ENCODE data around the gene KRTAP6-3. TPM values are rescaled to one million over a fixed set of nuclear protein-coding genes. Genes with fewer than 3 reads are reported as not detected.

Gene KRTAP6-3
- polyA plus RNA-seq, 2 of the 4 experiments (the other 2 are of a cell fraction) = not detected

- Histone ChIP-seq H3K4me1 (no peaks in the 10 kb centered on the region), H3K4me2 (no peak overlapping the region), H3K9me3 (no peaks in the 10 kb centered on the region), H3K27ac (no peak overlapping the region), H3K4me3 (no peak overlapping the region)
- 3% methylated on average over 4 of the region's 4 CpGs for WGBS (ENCODE audit: missing lambda C conversion rate)
- FAIRE-seq = no peak
- no peak for DNase-seq (ENCODE audit: low read depth in 1 of 2, low spot score in 1 of 2)
- POLR2A ChIA-PET = no interaction called here
- CTCF ChIA-PET = no interaction called here
- TF ChIP-seq NR3C1 (IDR thresholded peaks at IDR 0.05) = no peak
- no peak for TF ChIP-seq HEYL (CRISPR knock-in tag; IDR thresholded peaks at IDR 0.05)
- TF ChIP-seq NPAS2 (CRISPR knock-in tag; IDR thresholded peaks at IDR 0.05; ENCODE audit: borderline replicate concordance) = no peak
- TF ChIP-seq RNF2 (IDR thresholded peaks at IDR 0.05; ENCODE audit: borderline replicate concordance, low read depth) = no peak
- no peak for TF ChIP-seq HOXB5 (CRISPR knock-in tag; IDR thresholded peaks at IDR 0.05)
- no peak for TF ChIP-seq GATA3 (IDR thresholded peaks at IDR 0.05; ENCODE audit: borderline replicate concordance)
- TF ChIP-seq NFE2L2 (conservative IDR thresholded peaks at IDR 0.05; ENCODE audit: low read length) = no peak
- TF ChIP-seq ZNF302 (CRISPR knock-in tag; IDR thresholded peaks at IDR 0.05) = no peak
- no peak for TF ChIP-seq MAX (IDR thresholded peaks at IDR 0.05)
- no peak for TF ChIP-seq KDM5A (IDR thresholded peaks at IDR 0.05)
- no peak for TF ChIP-seq JUNB (IDR thresholded peaks at IDR 0.05)
- TF ChIP-seq BHLHE40 (IDR thresholded peaks at IDR 0.05; ENCODE audit: low read depth, low read length) = no peak
- TF ChIP-seq REST (IDR thresholded peaks at IDR 0.05) = no peak
- no peak for ATAC-seq
These were observed 35.9 kb downstream of the KRTAP6-3 start for GRCh38 chr21:30628109-30628508.

- CTCF ChIA-PET = no interaction called here
- Histone ChIP-seq H3K27ac (no peak overlapping the region), H3K4me3 (no peak overlapping the region), H3K4me2 (no peak overlapping the region), H3K9me3 (no peaks in the 10 kb centered on the region), H3K4me1 (no peaks in the 10 kb centered on the region)
- POLR2A ChIA-PET = no interaction called here
- TF ChIP-seq ZC3H11A (IDR thresholded peaks at IDR 0.05) (no peak), EHF (CRISPR knock-in tag; IDR thresholded peaks at IDR 0.05) (no peak), MAFK (IDR thresholded peaks at IDR 0.05; ENCODE audit: partially characterized antibody) (no peak), SMC3 (IDR thresholded peaks at IDR 0.05) (no peak), TFCP2L1 (CRISPR knock-in tag; IDR thresholded peaks at IDR 0.05) (no peak), EHMT2 (IDR thresholded peaks at IDR 0.05; ENCODE audit: low read depth) (no peak), KDM5A (IDR thresholded peaks at IDR 0.05) (no peak), HEYL (CRISPR knock-in tag; IDR thresholded peaks at IDR 0.05) (no peak), ELK1 (IDR thresholded peaks at IDR 0.05; ENCODE audit: low read depth, low read length) (no peak)
- no peak for ATAC-seq
- no peak for DNase-seq (ENCODE audit: low read depth in 1 of 2, low spot score in 1 of 2)
- FAIRE-seq = no peak
- WGBS (ENCODE audit: missing lambda C conversion rate) = 0% methylated on average over 1 of the region's 1 CpG
These were observed 37.0 kb downstream of the KRTAP6-3 start for GRCh38 chr21:30629200-30629599.

GRCh38 chr21:30634906-30635305, 42.7 kb downstream of the KRTAP6-3 start, which contains the start of gene KRTAP20-2:
Gene KRTAP20-2, plus strand, starts transcription at chr21:30635206. Its CDS starts 58 bp downstream, at chr21:30635264.
- CTCF ChIA-PET = no interaction called here
- H3K9me3 ChIP-seq = no peaks in the 10 kb centered on the region
- POLR2A ChIA-PET = no interaction called here
- no peak within 1 kb of the TSS for H3K27ac ChIP-seq
- ATAC-seq = no peak
- no CpG with 5 or more reads among the region's 1 CpG for WGBS (ENCODE audit: missing lambda C conversion rate)
- no peak for DNase-seq (ENCODE audit: low read depth in 1 of 2, low spot score in 1 of 2)
- H3K4me2 ChIP-seq = no peak within 1 kb of the TSS
- FAIRE-seq = no peak
- H3K4me3 ChIP-seq = no peak within 1 kb of the TSS
- no peaks in the 10 kb centered on the region for H3K4me1 ChIP-seq
- TF ChIP-seq HMGXB4 (CRISPR knock-in tag; IDR thresholded peaks at IDR 0.05; ENCODE audit: borderline replicate concordance) = no peak
- TF ChIP-seq RNF2 (IDR thresholded peaks at IDR 0.05; ENCODE audit: borderline replicate concordance, low read depth) = no peak
- no peak for TF ChIP-seq MYC (IDR thresholded peaks at IDR 0.05; ENCODE audit: borderline replicate concordance, low read length)
- TF ChIP-seq MAZ (IDR thresholded peaks at IDR 0.05; ENCODE audit: borderline replicate concordance, low read depth, low read length) = no peak
- TF ChIP-seq ESRRA (IDR thresholded peaks at IDR 0.05; ENCODE audit: borderline replicate concordance, low read length) = no peak
- TF ChIP-seq JUN (IDR thresholded peaks at IDR 0.05) = no peak
- no peak for TF ChIP-seq SREBF2 (IDR thresholded peaks at IDR 0.05)
- no peak for TF ChIP-seq NR3C1 (IDR thresholded peaks at IDR 0.05)
- TF ChIP-seq JUNB (IDR thresholded peaks at IDR 0.05) = no peak
- TF ChIP-seq ELK1 (IDR thresholded peaks at IDR 0.05; ENCODE audit: low read depth, low read length) = no peak
- no peak for TF ChIP-seq RFX5 (IDR thresholded peaks at IDR 0.05)
- TF ChIP-seq CHD2 (IDR thresholded peaks at IDR 0.05; ENCODE audit: low read length, partially characterized antibody) = no peak
- no peak for TF ChIP-seq NFE2L2 (conservative IDR thresholded peaks at IDR 0.05; ENCODE audit: low read length)
